Measurements from ENCODE around the gene VASN. TPM values are rescaled to one million over a fixed set of nuclear protein-coding genes. Genes with fewer than 3 reads are reported as not detected.
"Not testable (repeated sequence)": the region's sequence is repeated elsewhere in the genome, so short reads cannot be mapped to it uniquely, and the experiment has no call there.

VASN gene
- total RNA-seq, 1 donor from 2014 or later = 0.67 TPM

DNA sequence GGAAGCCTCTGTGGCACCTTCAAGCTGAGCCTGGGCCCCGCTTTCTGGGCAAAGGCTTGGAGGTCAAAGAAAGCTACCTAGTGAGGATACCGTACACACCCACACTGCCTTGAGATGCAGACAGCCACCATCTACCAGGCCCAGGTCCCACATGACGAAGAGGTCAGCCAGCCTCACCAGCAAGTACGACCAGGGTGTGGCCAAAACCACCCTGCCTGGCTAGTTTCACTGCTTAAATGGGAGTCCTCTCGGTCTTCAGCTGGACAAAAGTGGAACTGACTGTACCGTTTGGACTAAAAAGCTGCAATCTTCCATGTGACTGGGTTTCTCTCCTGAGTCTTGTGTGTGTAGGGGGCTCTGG lies 21.6 kb downstream of the VASN start:
- Mint-ChIP-seq H3K27me3 (ENCODE audit: unreplicated experiment) (peaks cover 11% of the 10 kb centered on the region), H3K4me3 (ENCODE audit: unreplicated experiment) (no peak overlapping the region), H3K27ac (ENCODE audit: unreplicated experiment) (no peak overlapping the region), H3K9me3 (ENCODE audit: unreplicated experiment) (no peaks in the 10 kb centered on the region), H3K36me3 (ENCODE audit: low read depth, unreplicated experiment) (peaks cover 11% of the 10 kb centered on the region), H3K4me1 (ENCODE audit: unreplicated experiment) (peaks cover 7% of the 10 kb centered on the region)
- TF ChIP-seq, protein P1, sequence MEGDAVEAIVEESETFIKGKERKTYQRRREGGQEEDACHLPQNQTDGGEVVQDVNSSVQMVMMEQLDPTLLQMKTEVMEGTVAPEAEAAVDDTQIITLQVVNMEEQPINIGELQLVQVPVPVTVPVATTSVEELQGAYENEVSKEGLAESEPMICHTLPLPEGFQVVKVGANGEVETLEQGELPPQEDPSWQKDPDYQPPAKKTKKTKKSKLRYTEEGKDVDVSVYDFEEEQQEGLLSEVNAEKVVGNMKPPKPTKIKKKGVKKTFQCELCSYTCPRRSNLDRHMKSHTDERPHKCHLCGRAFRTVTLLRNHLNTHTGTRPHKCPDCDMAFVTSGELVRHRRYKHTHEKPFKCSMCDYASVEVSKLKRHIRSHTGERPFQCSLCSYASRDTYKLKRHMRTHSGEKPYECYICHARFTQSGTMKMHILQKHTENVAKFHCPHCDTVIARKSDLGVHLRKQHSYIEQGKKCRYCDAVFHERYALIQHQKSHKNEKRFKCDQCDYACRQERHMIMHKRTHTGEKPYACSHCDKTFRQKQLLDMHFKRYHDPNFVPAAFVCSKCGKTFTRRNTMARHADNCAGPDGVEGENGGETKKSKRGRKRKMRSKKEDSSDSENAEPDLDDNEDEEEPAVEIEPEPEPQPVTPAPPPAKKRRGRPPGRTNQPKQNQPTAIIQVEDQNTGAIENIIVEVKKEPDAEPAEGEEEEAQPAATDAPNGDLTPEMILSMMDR (IDR thresholded peaks at IDR 0.05; ENCODE audit: unreplicated experiment) = no peak
- DNase-seq (ENCODE audit: low spot score) = no peak

DNA sequence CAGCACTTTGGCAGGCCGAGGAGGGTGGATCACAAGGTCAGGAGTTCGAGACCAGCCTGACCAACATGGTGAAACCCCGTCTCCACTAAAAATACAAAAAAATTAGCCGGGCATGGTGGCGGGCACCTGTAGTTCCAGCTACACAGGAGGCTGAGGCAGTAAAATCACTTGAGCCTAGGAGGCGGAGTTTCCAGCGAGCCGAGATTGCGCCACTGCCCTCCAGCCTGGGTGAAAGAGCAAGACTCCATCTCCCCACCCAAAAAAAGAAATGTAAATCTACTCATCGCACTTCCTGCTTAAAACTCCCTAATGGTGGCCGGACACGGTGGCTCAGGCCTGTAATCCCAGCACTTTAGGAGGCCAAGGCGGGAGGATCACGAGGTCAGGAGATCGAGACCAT lies 22.2 kb downstream of the VASN start:
- not testable (repeated sequence) for H3K27ac Mint-ChIP-seq (ENCODE audit: unreplicated experiment); H3K4me1 Mint-ChIP-seq (ENCODE audit: unreplicated experiment); H3K9me3 Mint-ChIP-seq (ENCODE audit: unreplicated experiment); H3K4me3 Mint-ChIP-seq (ENCODE audit: unreplicated experiment); DNase-seq (ENCODE audit: low spot score)
- peaks cover 11% of the 10 kb centered on the region for H3K27me3 Mint-ChIP-seq (ENCODE audit: unreplicated experiment)
- H3K36me3 Mint-ChIP-seq (ENCODE audit: low read depth, unreplicated experiment) = peaks cover 11% of the 10 kb centered on the region

DNA sequence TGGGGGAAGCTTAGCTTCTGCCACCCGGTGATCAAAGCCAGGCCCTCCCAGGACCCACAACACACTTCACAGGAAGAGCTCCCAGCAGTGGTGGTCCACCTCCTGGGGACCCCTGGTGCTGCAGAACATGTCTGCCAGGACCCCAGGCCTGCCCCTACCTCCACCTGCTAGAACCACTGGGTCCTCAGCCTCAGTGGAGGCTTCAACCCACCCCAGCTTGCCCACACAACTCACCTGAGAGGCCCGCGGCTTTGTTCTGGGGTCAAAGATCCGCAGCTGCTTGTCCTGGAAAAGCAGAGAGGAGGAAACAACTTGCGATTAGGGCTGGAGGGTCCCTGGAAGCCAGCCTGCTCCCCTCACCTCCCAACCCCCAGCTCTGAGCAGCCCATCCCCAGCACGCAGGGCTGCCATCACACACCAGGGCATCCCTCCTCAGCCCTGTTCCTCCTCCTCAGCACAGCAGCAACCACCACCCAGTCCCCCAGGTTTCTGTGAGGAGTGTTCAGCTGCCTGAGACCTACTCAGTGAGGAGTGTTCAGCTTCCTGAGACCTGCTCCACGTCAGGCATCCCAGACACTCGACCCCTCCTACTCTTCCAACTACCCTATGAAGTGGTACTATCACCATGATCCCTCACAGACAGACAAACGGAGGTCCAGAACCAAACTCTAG lies 23.5 kb downstream of the VASN start:
- peaks cover 6% of the 10 kb centered on the region for H3K27me3 Mint-ChIP-seq (ENCODE audit: unreplicated experiment)
- TF ChIP-seq, protein P1 (IDR thresholded peaks at IDR 0.05; ENCODE audit: unreplicated experiment) = no peak
- peaks cover 9% of the 10 kb centered on the region for H3K36me3 Mint-ChIP-seq (ENCODE audit: low read depth, unreplicated experiment)
- H3K4me3 Mint-ChIP-seq (ENCODE audit: unreplicated experiment) = peak overlapping the region; percentile 10
- H3K9me3 Mint-ChIP-seq (ENCODE audit: unreplicated experiment) = no peaks in the 10 kb centered on the region
- H3K27ac Mint-ChIP-seq (ENCODE audit: unreplicated experiment) = no peak overlapping the region
- no peak for DNase-seq (ENCODE audit: low spot score)
- peaks cover 1% of the 10 kb centered on the region for H3K4me1 Mint-ChIP-seq (ENCODE audit: unreplicated experiment)

DNA sequence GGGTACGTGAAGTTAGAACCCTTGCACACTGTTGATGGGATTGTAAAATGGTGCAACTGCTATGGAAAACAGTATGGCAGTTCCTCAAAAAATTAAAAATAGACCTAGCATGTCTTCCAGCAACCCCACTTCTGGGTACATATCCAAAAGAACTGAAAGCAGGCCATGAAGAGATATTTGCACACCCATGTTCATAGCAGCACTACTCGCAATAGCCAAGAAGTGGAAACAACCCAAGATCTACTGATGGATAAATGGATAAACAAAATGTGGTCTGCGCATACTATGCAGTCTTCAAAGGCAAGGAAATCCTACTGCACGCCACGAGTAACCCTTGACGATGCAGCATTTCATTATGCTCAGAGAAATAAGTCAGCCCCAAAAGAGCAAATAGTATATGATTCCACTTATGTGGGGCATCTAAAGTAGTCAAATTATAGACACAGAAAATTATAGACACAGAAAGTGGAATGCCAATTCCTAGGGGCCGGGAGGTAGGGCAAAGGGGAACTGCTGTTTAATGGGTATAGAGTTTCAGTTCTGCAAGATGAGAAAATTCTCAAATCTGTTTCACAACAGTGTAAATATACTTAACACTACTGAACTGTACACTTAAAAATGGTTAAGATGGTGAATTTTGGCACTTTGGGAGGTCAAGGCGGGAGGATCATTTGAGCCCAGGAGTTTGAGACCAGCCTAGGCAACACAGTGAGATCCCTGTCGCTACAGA lies 27.5 kb downstream of the VASN start:
- no peak overlapping the region for H3K4me3 Mint-ChIP-seq (ENCODE audit: unreplicated experiment)
- no peak overlapping the region for H3K27ac Mint-ChIP-seq (ENCODE audit: unreplicated experiment)
- DNase-seq (ENCODE audit: low spot score) = no peak
- no peaks in the 10 kb centered on the region for H3K4me1 Mint-ChIP-seq (ENCODE audit: unreplicated experiment)
- no peaks in the 10 kb centered on the region for H3K9me3 Mint-ChIP-seq (ENCODE audit: unreplicated experiment)
- peaks cover 6% of the 10 kb centered on the region for H3K27me3 Mint-ChIP-seq (ENCODE audit: unreplicated experiment)
- TF ChIP-seq, protein P1 (IDR thresholded peaks at IDR 0.05; ENCODE audit: unreplicated experiment) = no peak
- peaks cover 17% of the 10 kb centered on the region for H3K36me3 Mint-ChIP-seq (ENCODE audit: low read depth, unreplicated experiment)

DNA sequence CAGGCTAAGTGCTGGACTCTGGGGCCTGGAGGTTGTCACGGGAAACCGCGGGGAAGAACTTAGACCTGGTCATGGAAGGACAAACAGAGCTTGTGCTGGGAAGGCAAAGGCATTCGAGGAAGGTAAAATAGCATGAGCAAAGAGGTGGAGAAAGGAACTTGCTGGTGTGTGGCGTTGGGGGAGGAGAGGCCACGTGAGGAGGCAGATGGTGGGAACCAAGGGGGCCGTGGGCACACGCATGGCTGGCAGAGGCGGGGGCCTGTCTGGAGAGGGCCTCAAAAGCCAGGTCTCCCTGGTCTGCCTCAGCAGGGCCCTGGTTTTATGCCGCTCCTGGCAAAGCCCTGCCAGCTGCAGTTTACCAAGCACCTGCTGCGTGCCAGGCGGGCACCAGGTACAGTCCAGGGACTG lies 29.4 kb downstream of the VASN start:
- no peak for DNase-seq (ENCODE audit: low spot score)
- H3K4me3 Mint-ChIP-seq (ENCODE audit: unreplicated experiment) = peak overlapping the region; percentile 62
- peaks cover 25% of the 10 kb centered on the region for H3K36me3 Mint-ChIP-seq (ENCODE audit: low read depth, unreplicated experiment)
- H3K27me3 Mint-ChIP-seq (ENCODE audit: unreplicated experiment) = peaks cover 9% of the 10 kb centered on the region
- H3K27ac Mint-ChIP-seq (ENCODE audit: unreplicated experiment) = no peak overlapping the region
- TF ChIP-seq, protein P1 (IDR thresholded peaks at IDR 0.05; ENCODE audit: unreplicated experiment) = no peak
- no peaks in the 10 kb centered on the region for H3K9me3 Mint-ChIP-seq (ENCODE audit: unreplicated experiment)
- no peaks in the 10 kb centered on the region for H3K4me1 Mint-ChIP-seq (ENCODE audit: unreplicated experiment)

Measured in endothelial cell (in vitro differentiated cells).